ENCODE measurements around the gene PRPH. TPM values are rescaled to one million over a fixed set of nuclear protein-coding genes. Genes with fewer than 3 reads are reported as not detected.

PRPH gene
- total and polyA plus RNA-seq, 9 of the 15 experiments (the other 6 are each of a cell fraction or from before 2014, with no cell fraction given), result 0.27 to 1.9 (median 1.3) TPM; not detected in 1

GRCh38 chr12:49347311-49348193 is 52.6 kb downstream of the PRPH start (continued):
- TF ChIP-seq, protein P1, sequence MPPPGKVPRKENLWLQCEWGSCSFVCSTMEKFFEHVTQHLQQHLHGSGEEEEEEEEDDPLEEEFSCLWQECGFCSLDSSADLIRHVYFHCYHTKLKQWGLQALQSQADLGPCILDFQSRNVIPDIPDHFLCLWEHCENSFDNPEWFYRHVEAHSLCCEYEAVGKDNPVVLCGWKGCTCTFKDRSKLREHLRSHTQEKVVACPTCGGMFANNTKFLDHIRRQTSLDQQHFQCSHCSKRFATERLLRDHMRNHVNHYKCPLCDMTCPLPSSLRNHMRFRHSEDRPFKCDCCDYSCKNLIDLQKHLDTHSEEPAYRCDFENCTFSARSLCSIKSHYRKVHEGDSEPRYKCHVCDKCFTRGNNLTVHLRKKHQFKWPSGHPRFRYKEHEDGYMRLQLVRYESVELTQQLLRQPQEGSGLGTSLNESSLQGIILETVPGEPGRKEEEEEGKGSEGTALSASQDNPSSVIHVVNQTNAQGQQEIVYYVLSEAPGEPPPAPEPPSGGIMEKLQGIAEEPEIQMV (tag; conservative IDR thresholded peaks at IDR 0.05; ENCODE audit: low read depth), result no peak
- TF ChIP-seq REST (IDR thresholded peaks at IDR 0.05; ENCODE audit: borderline replicate concordance) (peak; percentile 38), REST (CRISPR knock-in tag; IDR thresholded peaks at IDR 0.05; ENCODE audit: low read depth) (no peak), DMBX1 (CRISPR knock-in tag; IDR thresholded peaks at IDR 0.05; ENCODE audit: borderline replicate concordance) (0 out of 2 replicates have a peak, but pooled peaks have one; percentile 31), ZBTB43 (CRISPR knock-in tag; IDR thresholded peaks at IDR 0.05) (no peak), SP1 (CRISPR knock-in tag; IDR thresholded peaks at IDR 0.05) (peak; percentile 56), EP300 (IDR thresholded peaks at IDR 0.05; ENCODE audit: low read length) (no peak), MNT (conservative IDR thresholded peaks at IDR 0.05) (no peak)

All from K562 (cell line).